Body of pancreas (tissue), 4 donors: Measurements from ENCODE around the gene TYROBP. TPM values are rescaled to one million over a fixed set of nuclear protein-coding genes. Genes with fewer than 3 reads are reported as not detected.

Experiments used
- ATAC-seq: fragments of 150-250 bp; one replicate; pipeline ENCODE4 v1.9.1; 2016
- DNase-seq, 4 donors: peaks; one replicate each; pipeline ENCODE4 v3.0.0-alpha.2; 2019
- H3K27ac ChIP-seq, 4 donors: fragments of 200-600 bp; sonication (generic); 1 replicate in 3 of 4; 2 replicates in 1 of 4; pipeline versions ENCODE4 v1.5.1 to v1.6.1; 2016 to 2019; ENCODE audit warnings: mild to moderate bottlenecking in 1 of 4, mixed read lengths in 1 of 4, moderate library complexity in 1 of 4
- H3K27me3 ChIP-seq, 2 donors: fragments of 200-600 bp; sonication (generic); one replicate each; pipeline ENCODE4 v1.6.0; 2016; ENCODE audit warnings: mild to moderate bottlenecking in 1 of 2
- H3K36me3 ChIP-seq, 2 donors: fragments of 200-600 bp; sonication (generic); replicated peaks in 1 of 2; 2 replicates each; pipeline ENCODE4 v1.5.1; 2016; ENCODE audit warnings: low read depth in 2 of 2; ENCODE audit not compliant: insufficient read depth in 1 of 2
- H3K4me1 ChIP-seq: fragments of 200-600 bp; sonication (generic); one replicate; pipeline ENCODE4 v1.6.0; 2016
- H3K4me3 ChIP-seq, 2 donors: fragments of 200-600 bp; sonication (generic); 1 replicate in 1 of 2; 2 replicates in 1 of 2; pipeline ENCODE4 v1.5.1; 2016 to 2019
- H3K9me3 ChIP-seq, 3 donors: fragments of 200-600 bp; sonication (generic); 1 replicate in 2 of 3; 2 replicates in 1 of 3; pipeline ENCODE4 v1.5.1; 2016
- CTCF ChIP-seq, 7 experiments: fragments of 450-650 bp in 4 of 7; fragments of 200-600 bp in 3 of 7; sonication (generic) in 3 of 7; IDR thresholded peaks; one replicate each; pipeline ENCODE4 v1.5.1; 2016 to 2019; ENCODE audit warnings: antibody characterized with exemption in 7 of 7
- POLR2A ChIP-seq, 3 donors: fragments of 450-650 bp; IDR thresholded peaks; one replicate each; pipeline ENCODE4 v1.6.1; 2016; ENCODE audit warnings: antibody characterized with exemption in 3 of 3, mild to moderate bottlenecking in 2 of 3
- WGBS, 2 donors: methylation state at CpG; one replicate each; pipeline ENCODE4 v1.1.5; 2017; 5-methylcytosine and 5-hydroxymethylcytosine counted together
- intact Hi-C: fragments of 100-400 bp; cut with DNase I; formaldehyde crosslinking; loops from one replicate; pipeline ENCODE4 v1.15.1; 2023
- total RNA-seq, 2 donors: library from RNA; depleted of rRNA; stranded (reverse); fragments of >200 nt; gene quantifications; one replicate each; pipeline ENCODE4 v1.1.0, GENCODE V29; 2016

Gene TYROBP
- total RNA-seq, 2 donors from 2014 or later = 19.2 to 38.6 TPM

- ATAC-seq = peak; percentile 99
- Histone ChIP-seq H3K36me3 (no peaks in the 10 kb centered on the region), H3K27ac (peak overlapping the region; percentile 59 to 84 (median 70)), H3K4me3 (no peak overlapping the region), H3K27me3 (no peaks in the 10 kb centered on the region), H3K4me1 (peaks cover 13% of the 10 kb centered on the region), H3K9me3 (no peaks in the 10 kb centered on the region)
- peak; percentile 97 to 98 (median 98) for DNase-seq
- intact Hi-C loops = no loop called here
- no peak for TF ChIP-seq POLR2A (IDR thresholded peaks at IDR 0.05)
- no peak for TF ChIP-seq CTCF (IDR thresholded peaks at IDR 0.05)
- WGBS, 2 donors = 1 to 9% methylated on average over 13 to 28 of the region's 28 CpGs
Measured at GRCh38 chr19:35879770-35880317, 28.3 kb downstream of the TYROBP start.

DNA sequence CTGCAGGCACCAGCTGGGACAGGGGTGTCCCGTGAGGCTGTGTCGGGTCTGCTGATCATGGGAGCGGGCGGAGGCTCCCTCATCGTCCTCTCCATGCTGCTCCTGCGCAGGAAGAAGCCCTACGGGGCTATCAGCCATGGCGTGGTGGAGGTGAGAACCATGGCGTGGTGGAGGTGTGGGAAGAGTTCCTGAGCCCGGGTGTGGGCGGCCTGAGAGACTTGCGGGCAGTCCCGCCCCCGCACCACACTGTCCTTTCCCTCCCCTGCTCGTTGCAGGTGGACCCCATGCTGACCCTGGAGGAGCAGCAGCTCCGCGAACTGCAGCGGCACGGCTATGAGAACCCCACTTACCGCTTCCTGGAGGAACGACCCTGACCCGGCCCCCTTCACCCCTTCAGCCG lies 29.0 kb downstream of the TYROBP start:
- no peak overlapping the region for H3K4me3 ChIP-seq
- H3K36me3 ChIP-seq = no peaks in the 10 kb centered on the region
- WGBS, 2 donors = 67% methylated on average over 9 to 20 of the region's 23 CpGs
- intact Hi-C loops = no loop called here
- no peak for ATAC-seq
- H3K27ac ChIP-seq = peak overlapping the region; percentile 59 to 84 (median 70)
- TF ChIP-seq POLR2A (IDR thresholded peaks at IDR 0.05) (no peak), CTCF (IDR thresholded peaks at IDR 0.05) (no peak)
- DNase-seq = no peak
- H3K27me3 ChIP-seq = no peaks in the 10 kb centered on the region
- no peaks in the 10 kb centered on the region for H3K9me3 ChIP-seq
- peaks cover 13% of the 10 kb centered on the region for H3K4me1 ChIP-seq

DNA sequence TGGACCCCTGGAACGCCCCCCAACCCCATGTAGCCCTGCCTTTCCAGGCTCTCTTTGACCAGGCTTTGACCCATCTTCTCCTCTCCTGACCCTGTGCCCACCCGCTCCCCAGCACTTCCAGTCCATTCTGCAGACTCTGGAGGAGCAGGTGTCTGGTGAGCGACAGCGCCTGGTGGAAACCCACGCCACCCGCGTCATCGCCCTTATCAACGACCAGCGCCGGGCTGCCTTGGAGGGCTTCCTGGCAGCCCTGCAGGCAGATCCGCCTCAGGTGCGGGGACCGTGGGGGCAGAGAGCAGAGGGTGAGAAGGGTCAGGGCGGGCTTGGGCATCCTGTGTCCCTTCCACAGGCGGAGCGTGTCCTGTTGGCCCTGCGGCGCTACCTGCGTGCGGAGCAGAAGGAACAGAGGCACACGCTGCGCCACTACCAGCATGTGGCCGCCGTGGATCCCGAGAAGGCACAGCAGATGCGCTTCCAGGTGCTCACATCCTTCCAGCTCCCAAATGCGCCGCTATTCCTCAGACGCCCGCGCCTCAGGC lies 33.6 kb downstream of the TYROBP start:
- ATAC-seq (no peak), DNase-seq (no peak)
- 93 to 94% methylated on average over 29 to 32 of the region's 32 CpGs for WGBS, 2 donors
- no peak for TF ChIP-seq POLR2A (IDR thresholded peaks at IDR 0.05)
- no peak for TF ChIP-seq CTCF (IDR thresholded peaks at IDR 0.05)
- H3K27me3 ChIP-seq = no peaks in the 10 kb centered on the region
- H3K36me3 ChIP-seq = no peaks in the 10 kb centered on the region
- no peak overlapping the region for H3K4me3 ChIP-seq
- peaks cover 15% of the 10 kb centered on the region for H3K4me1 ChIP-seq
- intact Hi-C loops = no loop called here
- H3K9me3 ChIP-seq = no peaks in the 10 kb centered on the region
- H3K27ac ChIP-seq = no peak overlapping the region

GRCh38 chr19:35872180-35872579 lies 35.9 kb downstream of the TYROBP start:
- H3K36me3 ChIP-seq = no peaks in the 10 kb centered on the region
- no peak overlapping the region for H3K4me3 ChIP-seq
- intact Hi-C loops = no loop called here
- H3K4me1 ChIP-seq = peaks cover 26% of the 10 kb centered on the region
- ATAC-seq = no peak
- no peaks in the 10 kb centered on the region for H3K27me3 ChIP-seq
- WGBS, 2 donors = 69 to 87% methylated on average over 5 of the region's 5 CpGs
- no peak for TF ChIP-seq CTCF (IDR thresholded peaks at IDR 0.05)
- TF ChIP-seq POLR2A (IDR thresholded peaks at IDR 0.05) = no peak
- DNase-seq = no peak
- no peaks in the 10 kb centered on the region for H3K9me3 ChIP-seq
- H3K27ac ChIP-seq = no peak overlapping the region

- H3K9me3 ChIP-seq = no peaks in the 10 kb centered on the region
- TF ChIP-seq CTCF (IDR thresholded peaks at IDR 0.05) (no peak), POLR2A (IDR thresholded peaks at IDR 0.05) (no peak)
- 84 to 95% methylated on average over 6 to 12 of the region's 12 CpGs for WGBS, 2 donors
- ATAC-seq = no peak
- no peak for DNase-seq
- intact Hi-C loops = no loop called here
- no peaks in the 10 kb centered on the region for H3K36me3 ChIP-seq
- H3K4me3 ChIP-seq = no peak overlapping the region
- peaks cover 26% of the 10 kb centered on the region for H3K4me1 ChIP-seq
- H3K27me3 ChIP-seq = no peaks in the 10 kb centered on the region
- no peak overlapping the region for H3K27ac ChIP-seq
Measured at GRCh38 chr19:35871611-35872010, 36.5 kb downstream of the TYROBP start.
